ENCODE measurements around the gene METTL21C.

DNA sequence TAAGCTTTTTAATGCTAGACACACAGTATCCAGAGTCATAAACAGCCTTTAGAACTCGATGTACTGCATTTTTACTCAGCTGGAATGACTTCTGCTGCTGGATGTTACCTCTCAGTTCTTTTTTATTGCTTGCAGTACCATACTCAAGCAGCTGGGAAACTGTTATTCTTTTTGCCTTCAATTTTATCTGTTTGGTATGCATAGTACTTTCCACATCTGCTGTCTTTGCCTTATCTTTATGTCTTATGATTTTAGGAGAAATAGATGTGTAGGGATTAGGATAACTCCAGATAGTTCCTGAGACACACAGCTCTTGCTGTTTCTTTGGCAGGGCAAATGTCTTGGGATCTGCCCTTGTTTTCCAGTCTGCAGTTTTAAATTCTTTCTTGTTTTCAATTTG is 47.3 kb upstream of the METTL21C start:
- TF ChIP-seq EZH2 (IDR thresholded peaks at IDR 0.05) = no peak
- no peak for TF ChIP-seq POLR2AphosphoS5 (IDR thresholded peaks at IDR 0.05; ENCODE audit: borderline replicate concordance, low read depth, low read length)
- no peak for TF ChIP-seq FOXP2 (optimal IDR thresholded peaks at IDR 0.05; ENCODE audit: control extremely low read depth, extremely low read length, insufficient read depth)

Measured in SK-N-MC (cell line).